NCI-H1436 (cell line): ENCODE results near the gene ARRDC2.
"Not testable (repeated sequence)": the region's sequence is repeated elsewhere in the genome, so short reads cannot be mapped to it uniquely, and the experiment has no call there.

ENCODE experiments used
- DNase-seq: peaks from one replicate; lab custom pipeline; 2025; lab: John Stamatoyannopoulos, UW

Gene ARRDC2

GRCh38 chr19:18007917-18008673, at the start of gene ARRDC2:
TSS of gene ARRDC2 (plus strand) at chr19:18008170. CDS start at chr19:18008311, 141 bp downstream.
- peak; percentile 87 for DNase-seq

- DNase-seq: no peak
These were observed 43.9 kb upstream of the ARRDC2 start for GRCh38 chr19:17963936-17964691.

GRCh38 chr19:17965370-17966128, 42.4 kb upstream of the ARRDC2 start:
- no peak for DNase-seq

GRCh38 chr19:17966129-17966483, 41.9 kb upstream of the ARRDC2 start:
- no peak for DNase-seq

- peak; percentile 3 for DNase-seq
These were observed 41.3 kb upstream of the ARRDC2 start, which contains the start of gene KCNN1 for GRCh38 chr19:17966550-17967256. TSS of gene KCNN1 (plus strand) at chr19:17967107. CDS start at chr19:17973889, 6,782 bp downstream.

- DNase-seq: peak; percentile 48
These were observed 40.5 kb upstream of the ARRDC2 start for GRCh38 chr19:17967257-17968051.

GRCh38 chr19:17968362-17968761, 39.6 kb upstream of the ARRDC2 start:
- DNase-seq: no peak

- DNase-seq: no peak
These were observed 38.7 kb upstream of the ARRDC2 start for GRCh38 chr19:17969096-17969792.

- DNase-seq: no peak
These were observed 35.7 kb upstream of the ARRDC2 start for GRCh38 chr19:17972230-17972629.

GRCh38 chr19:17973759-17974158, 34.2 kb upstream of the ARRDC2 start:
- DNase-seq: no peak

GRCh38 chr19:17974551-17974950, 33.4 kb upstream of the ARRDC2 start:
- DNase-seq: no peak

GRCh38 chr19:17975032-17975431, 32.9 kb upstream of the ARRDC2 start:
- no peak for DNase-seq

GRCh38 chr19:17977021-17977420, 30.9 kb upstream of the ARRDC2 start:
- DNase-seq: no peak

- no peak for DNase-seq
These were observed 30.5 kb upstream of the ARRDC2 start for GRCh38 chr19:17977488-17977887.

GRCh38 chr19:17981611-17982010, 26.4 kb upstream of the ARRDC2 start:
- DNase-seq: no peak

GRCh38 chr19:17982430-17982829, 25.5 kb upstream of the ARRDC2 start:
- no peak for DNase-seq

GRCh38 chr19:17985037-17985818, 22.7 kb upstream of the ARRDC2 start:
- DNase-seq: no peak

GRCh38 chr19:17986569-17986968, 21.4 kb upstream of the ARRDC2 start:
- not testable (repeated sequence) for DNase-seq

GRCh38 chr19:17988161-17988560, 19.8 kb upstream of the ARRDC2 start:
- DNase-seq: no peak
